Adrenal gland (tissue), 5 donors: ENCODE results near the gene CAMK4.

Experiments
- CTCF ChIP-seq, 6 experiments: fragments of 450-650 bp in 4 of 6; fragments of 200-600 bp in 2 of 6; sonication (generic) in 1 of 6; IDR thresholded peaks; 1 replicate in 5 of 6; 2 replicates in 1 of 6; pipeline versions ENCODE4 v1.5.1 to v1.8.0; 2016 to 2021; ENCODE audit warnings: antibody characterized with exemption in 6 of 6, mild to moderate bottlenecking in 2 of 6, moderate library complexity in 1 of 6
- POLR2A ChIP-seq, 2 donors: fragments of 450-650 bp; IDR thresholded peaks; one replicate each; pipeline ENCODE4 v1.6.1; 2017; ENCODE audit warnings: antibody characterized with exemption in 2 of 2, mild to moderate bottlenecking in 2 of 2, moderate library complexity in 1 of 2
- donor health status: DM: no; HTN: no; CAD: no.

- TF ChIP-seq CTCF (IDR thresholded peaks at IDR 0.05) (no peak), POLR2A (IDR thresholded peaks at IDR 0.05) (no peak)
Measured at GRCh38 chr5:111248571-111248970, 24.4 kb downstream of the CAMK4 start.
